Kidney glomerular epithelial cell (primary cell): ENCODE results near the gene SIN3B.
A peak's percentile ranks its signal among the peaks of the same experiment; 100 is the strongest.

Experiments
- DNase-seq: peaks from one replicate; lab custom pipeline; 2025; lab: John Stamatoyannopoulos, UW

SIN3B gene

GRCh38 chr19:16888629-16889365, 59.6 kb downstream of the SIN3B start, which contains the start of gene F2RL3:
Gene F2RL3, plus strand, starts transcription at chr19:16888999. Its CDS starts 191 bp downstream, at chr19:16889190.
- no peak for DNase-seq

GRCh38 chr19:16889366-16889882, 60.2 kb downstream of the SIN3B start:
- DNase-seq = no peak

GRCh38 chr19:16889883-16890460, 60.8 kb downstream of the SIN3B start:
- no peak for DNase-seq

DNA sequence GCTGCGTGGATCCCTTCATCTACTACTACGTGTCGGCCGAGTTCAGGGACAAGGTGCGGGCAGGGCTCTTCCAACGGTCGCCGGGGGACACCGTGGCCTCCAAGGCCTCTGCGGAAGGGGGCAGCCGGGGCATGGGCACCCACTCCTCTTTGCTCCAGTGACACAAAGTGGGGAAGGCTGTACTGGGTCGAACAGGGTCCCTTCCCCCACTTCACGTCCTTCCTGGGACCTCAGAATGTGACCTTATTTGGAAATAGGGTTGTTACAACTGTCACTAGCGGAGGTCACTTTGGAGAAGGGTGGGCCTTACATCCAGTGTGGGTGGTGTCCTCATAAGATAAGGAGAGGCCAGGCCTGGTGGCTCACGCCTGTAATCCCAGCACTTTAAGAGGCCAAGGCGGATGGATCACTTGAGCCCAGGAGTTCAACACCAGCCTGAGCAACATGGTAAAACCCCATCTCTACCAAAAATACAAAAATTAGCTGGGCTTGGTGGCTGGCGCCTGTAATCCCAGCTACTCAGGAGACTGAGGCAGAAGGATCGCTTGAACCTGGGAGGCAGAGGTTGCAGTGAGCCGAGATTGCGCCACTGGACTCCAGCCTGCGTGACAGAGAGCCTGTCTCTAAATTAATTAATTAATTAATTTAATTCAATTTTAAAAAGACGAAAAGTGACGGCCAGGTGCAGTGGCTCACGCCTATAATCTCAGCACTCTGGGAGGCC, 61.4 kb downstream of the SIN3B start:
- no peak for DNase-seq

DNA sequence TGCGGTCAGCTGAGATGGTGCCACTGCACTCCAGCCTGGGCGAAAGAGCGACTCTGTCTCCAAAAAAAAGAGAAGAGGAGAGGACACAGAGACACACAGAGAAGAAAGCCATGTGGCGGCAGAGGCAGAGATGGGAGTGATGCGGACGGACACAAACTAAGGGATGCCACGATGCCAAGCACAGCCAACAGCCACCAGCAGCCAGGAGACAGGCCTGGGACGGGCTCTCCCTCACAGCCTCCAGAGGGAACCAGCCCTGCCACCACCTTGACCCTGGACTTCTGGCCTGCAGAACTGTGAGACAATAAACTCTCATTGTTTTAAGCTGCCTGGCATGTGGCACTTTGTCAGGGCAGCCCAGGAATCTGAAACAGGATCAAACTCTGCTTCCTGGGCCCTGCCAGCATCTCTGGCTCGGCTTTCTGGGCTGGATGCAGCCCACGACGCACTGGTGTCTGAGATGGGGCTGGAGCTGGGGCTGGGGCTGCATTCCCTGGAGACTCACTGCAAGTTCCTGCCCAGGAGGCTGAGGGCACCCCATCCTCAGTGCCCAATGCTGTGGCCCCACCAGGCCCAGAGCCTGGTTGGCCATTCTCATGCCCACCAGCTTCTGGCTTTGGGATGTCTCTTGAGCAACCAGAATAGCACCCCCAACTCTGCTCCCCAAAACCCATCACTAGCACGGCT, 62.6 kb downstream of the SIN3B start:
- no peak for DNase-seq

DNA sequence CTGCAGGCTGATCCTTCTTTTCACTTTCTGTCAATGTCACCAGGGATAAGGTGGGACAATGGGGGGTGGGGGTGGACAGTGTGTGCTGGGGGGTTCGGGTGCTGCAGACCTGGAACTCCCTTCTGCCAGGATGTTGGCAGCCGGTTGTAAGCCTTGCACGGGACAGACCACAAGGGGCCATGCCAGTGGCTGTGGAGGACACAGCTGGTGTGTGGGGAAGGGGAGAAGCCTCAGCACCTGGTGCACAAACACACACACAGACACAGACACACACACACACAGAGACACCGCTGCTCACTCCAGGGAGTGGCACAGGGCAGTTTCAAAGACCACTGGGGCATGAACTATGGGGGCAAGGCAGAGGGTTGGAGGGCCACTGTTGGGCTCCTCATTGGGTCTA, 63.2 kb downstream of the SIN3B start:
- no peak for DNase-seq

- no peak for DNase-seq
These were observed 63.9 kb downstream of the SIN3B start for GRCh38 chr19:16892868-16893685.

DNA sequence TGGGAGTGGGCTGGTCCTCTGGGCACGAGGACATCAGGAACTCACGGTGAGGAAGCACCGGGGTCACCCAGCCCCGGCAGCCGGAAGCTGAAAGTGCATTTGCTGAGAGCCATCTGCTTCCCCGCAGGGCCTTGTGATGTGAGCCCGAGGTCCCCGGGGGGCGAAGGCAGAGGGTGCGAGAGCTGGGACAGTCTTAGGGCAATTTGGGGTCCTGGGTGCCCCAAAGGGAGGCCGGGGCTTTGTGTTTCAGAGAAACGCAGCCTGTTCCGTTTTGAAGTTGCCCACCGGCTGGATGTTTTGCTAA, 64.4 kb downstream of the SIN3B start:
- DNase-seq = no peak

GRCh38 chr19:16894080-16894479, 64.9 kb downstream of the SIN3B start:
- DNase-seq = no peak

DNA sequence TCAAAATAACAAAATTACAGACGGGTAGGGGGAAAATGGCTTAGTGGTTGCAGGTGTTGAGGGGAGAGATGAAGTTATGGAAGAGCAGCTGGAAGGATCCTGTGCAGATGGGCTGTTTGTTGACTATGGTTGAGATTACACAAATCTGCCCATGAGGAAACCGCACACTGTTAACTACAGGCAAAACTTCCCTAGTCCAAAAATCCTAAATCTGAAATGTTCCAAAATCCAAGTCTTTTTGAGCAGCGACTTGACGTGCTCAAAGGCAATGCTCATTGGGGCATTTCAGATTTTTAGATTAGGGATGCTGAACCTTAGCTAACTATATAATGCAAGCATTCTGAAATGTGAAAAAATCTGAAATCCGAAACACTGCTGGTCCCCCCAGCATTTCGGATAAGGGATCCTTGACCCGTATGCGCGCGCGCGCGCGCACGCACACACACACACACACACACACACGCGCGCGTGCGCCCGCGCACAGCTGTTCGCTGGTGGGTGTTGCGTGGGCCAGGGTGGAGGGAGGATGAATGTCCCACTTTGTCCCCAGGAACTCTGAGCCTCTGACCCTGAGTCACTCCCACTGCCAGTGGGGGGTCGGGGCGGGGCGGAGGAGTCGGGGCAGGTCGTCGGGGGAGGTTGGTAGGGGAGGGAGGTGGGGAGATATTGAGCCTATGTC, 66.4 kb downstream of the SIN3B start:
- no peak for DNase-seq

- DNase-seq = no peak
These were observed 67.2 kb downstream of the SIN3B start for GRCh38 chr19:16896146-16897028.

- peak; percentile 77 for DNase-seq
These were observed 68.0 kb downstream of the SIN3B start for GRCh38 chr19:16897029-16897855.

GRCh38 chr19:16897856-16898161, 68.6 kb downstream of the SIN3B start:
- no peak for DNase-seq

GRCh38 chr19:16898361-16899015, 69.3 kb downstream of the SIN3B start:
- peak; percentile 6 for DNase-seq

GRCh38 chr19:16899566-16900075, 70.4 kb downstream of the SIN3B start:
- no peak for DNase-seq

GRCh38 chr19:16901491-16902175, 72.4 kb downstream of the SIN3B start:
- DNase-seq = no peak

GRCh38 chr19:16902545-16902944, 73.3 kb downstream of the SIN3B start:
- DNase-seq = no peak

- DNase-seq = no peak
These were observed 74.1 kb downstream of the SIN3B start for GRCh38 chr19:16903347-16903746.
